HCT116 (cell line): Measurements from ENCODE around the gene BCAR1. TPM values are rescaled to one million over a fixed set of nuclear protein-coding genes. Genes with fewer than 3 reads are reported as not detected.
"Not testable (repeated sequence)": the region's sequence is repeated elsewhere in the genome, so short reads cannot be mapped to it uniquely, and the experiment has no call there.

Source experiments
- ATAC-seq: fragments of 200-7000 bp; cut with Tn5 transposase; 2 replicates; pipeline ENCODE4 v1.9.1; 2020; ENCODE audit warnings: mild to moderate bottlenecking, moderate library complexity
- BruUV-seq: library from RNA; stranded (reverse); fragments of 400-500 nt; replicated peaks from 2 replicates; lab custom pipeline; 2021; lab: Mats Ljungman, UMichigan
- CTCF ChIA-PET: fragments of 300-600 bp; sonication (Branson Sonifier 250); formaldehyde crosslinking; loops from one replicate; lab custom pipeline; 2021; ENCODE audit warnings: antibody characterized with exemption; lab: Charles Lee
- POLR2A ChIA-PET: fragments of 300-600, 350-600 bp; sonication (Branson Sonifier 250); formaldehyde crosslinking; loops from one replicate; lab custom pipeline; 2021; ENCODE audit warnings: antibody characterized with exemption; lab: Charles Lee
- RAD21 ChIA-PET, 2 experiments: fragments of 300-600 bp; sonication (Branson Sonifier 250); formaldehyde crosslinking; loops; one replicate each; lab custom pipeline; 2023; ENCODE audit warnings: low total read pairs in 2 of 2; ENCODE audit not compliant: uncharacterized antibody in 2 of 2, unreplicated experiment in 2 of 2, low non-redundant PET in 1 of 2; lab: Charles Lee
- DNase-seq: peaks from one replicate; pipeline ENCODE4 v3.0.0-alpha.2; 2010; ENCODE audit warnings: low read depth, low spot score
- H2AFZ ChIP-seq: fragments of 200-600 bp; shearing (Covaris generic), sonication (generic); 2 replicates; pipeline ENCODE4 v1.6.1; 2017; ENCODE audit warnings: low read depth, mixed run types, mixed read lengths, antibody characterized with exemption, low read length; ENCODE audit not compliant: poor library complexity, severe bottlenecking
- H3K27ac ChIP-seq: 2 replicates; pipeline ENCODE4 v1.5.1; 2012; ENCODE audit warnings: low read depth, low read length
- H3K27me3 ChIP-seq: fragments of 200-600 bp; sonication (generic); 2 replicates; pipeline ENCODE4 v1.6.1; 2016; ENCODE audit warnings: mixed run types, low read length, mixed read lengths; ENCODE audit not compliant: insufficient read depth
- H3K36me3 ChIP-seq, 2 experiments: fragments of 200-500 bp in 1 of 2; fragments of 200-600 bp in 1 of 2; sonication (Bioruptor generic) in 1 of 2; sonication (generic) in 1 of 2; 2 replicates each; pipeline versions ENCODE4 v1.5.1 to v1.6.1; 2014 to 2016; ENCODE audit warnings: low read length in 2 of 2, inconsistent platforms in 1 of 2, mixed read lengths in 1 of 2, mixed run types in 1 of 2; ENCODE audit not compliant: insufficient read depth in 2 of 2, control insufficient read depth in 1 of 2
- H3K4me1 ChIP-seq, 2 experiments: fragments of 200-600 bp in 1 of 2; sonication (generic) in 1 of 2; 2 replicates each; pipeline versions ENCODE4 v1.5.1 to v1.6.1; 2012 to 2017; ENCODE audit warnings: low read length in 2 of 2, inconsistent platforms in 1 of 2, mild to moderate bottlenecking in 1 of 2, mixed read lengths in 1 of 2, mixed run types in 1 of 2, moderate library complexity in 1 of 2; ENCODE audit not compliant: insufficient read depth in 2 of 2, control insufficient read depth in 1 of 2
- H3K4me2 ChIP-seq: fragments of 200-600 bp; sonication (generic); 2 replicates; pipeline ENCODE4 v1.6.1; 2017; ENCODE audit warnings: mixed run types, low read length, mixed read lengths
- H3K4me3 ChIP-seq, 2 experiments: fragments of 200-600 bp in 1 of 2; sonication (generic) in 1 of 2; replicated peaks in 1 of 2; 2 replicates each; pipeline ENCODE4 v1.5.1; 2011 to 2016; ENCODE audit warnings: low read length in 2 of 2, control low read depth in 1 of 2, low read depth in 1 of 2, mild to moderate bottlenecking in 1 of 2, mixed read lengths in 1 of 2, mixed run types in 1 of 2
- H3K79me2 ChIP-seq: fragments of 200-600 bp; sonication (generic); 2 replicates; pipeline ENCODE4 v1.6.1; 2017; ENCODE audit warnings: mild to moderate bottlenecking, mixed run types, low read length, moderate library complexity, mixed read lengths; ENCODE audit not compliant: insufficient read depth
- H3K9ac ChIP-seq: fragments of 200-600 bp; sonication (generic); 2 replicates; pipeline ENCODE4 v1.6.1; 2016; ENCODE audit warnings: low read length, mixed read lengths
- H3K9me2 ChIP-seq: fragments of 200-600 bp; sonication (generic), shearing (Covaris generic); 2 replicates; pipeline ENCODE4 v1.6.1; 2017; ENCODE audit warnings: mixed run types, mild to moderate bottlenecking, moderate library complexity; ENCODE audit not compliant: insufficient read depth
- H3K9me3 ChIP-seq, 2 experiments: fragments of 200-500 bp in 1 of 2; fragments of 200-600 bp in 1 of 2; sonication (Bioruptor generic) in 1 of 2; sonication (generic) in 1 of 2; 2 replicates each; pipeline ENCODE4 v1.6.1; 2014 to 2017; ENCODE audit warnings: low read length in 2 of 2, mixed read lengths in 2 of 2, inconsistent platforms in 1 of 2, low read depth in 1 of 2, mild to moderate bottlenecking in 1 of 2, mixed run types in 1 of 2, moderate library complexity in 1 of 2; ENCODE audit not compliant: control insufficient read depth in 1 of 2, insufficient read depth in 1 of 2
- H4K20me1 ChIP-seq: fragments of 200-600 bp; sonication (generic), shearing (Covaris generic); 2 replicates; pipeline ENCODE4 v1.6.1; 2017; ENCODE audit warnings: mixed run types, mild to moderate bottlenecking, moderate library complexity; ENCODE audit not compliant: insufficient read depth
- ELF1 ChIP-seq: IDR thresholded peaks from 2 replicates; pipeline ENCODE4 v1.6.1; 2012; ENCODE audit warnings: low read depth, borderline replicate concordance
- FOSL1 ChIP-seq: IDR thresholded peaks from 2 replicates; pipeline ENCODE4 v1.6.1; 2012; ENCODE audit warnings: low read depth
- POLR2A ChIP-seq: IDR thresholded peaks from 2 replicates; pipeline ENCODE4 v1.7.0; 2011; ENCODE audit warnings: borderline replicate concordance; ENCODE audit not compliant: insufficient read depth, insufficient read length; ENCODE audit errors: extremely low read depth
- POLR2AphosphoS5 ChIP-seq: IDR thresholded peaks from 2 replicates; pipeline ENCODE4 v1.6.1; 2011; ENCODE audit warnings: mild to moderate bottlenecking, low read depth, low read length, moderate library complexity
- RAD21 ChIP-seq: IDR thresholded peaks from 2 replicates; pipeline ENCODE4 v1.6.1; 2012; ENCODE audit warnings: low read depth, mild to moderate bottlenecking
- SIN3A ChIP-seq: IDR thresholded peaks from 2 replicates; pipeline ENCODE4 v1.6.1; 2012; ENCODE audit warnings: low read depth
- SP1 ChIP-seq: IDR thresholded peaks from 2 replicates; pipeline ENCODE4 v1.6.1; 2012; ENCODE audit warnings: low read depth
- SRF ChIP-seq: IDR thresholded peaks from 2 replicates; pipeline ENCODE4 v1.6.1; 2012; ENCODE audit warnings: low read depth
- TCF7L2 ChIP-seq: IDR thresholded peaks from 2 replicates; pipeline ENCODE4 v1.7.0; 2011; ENCODE audit warnings: borderline replicate concordance, inconsistent platforms; ENCODE audit not compliant: insufficient read depth, insufficient read length; ENCODE audit errors: extremely low read depth
- intact Hi-C: fragments of 100-400 bp; cut with micrococcal nuclease; formaldehyde crosslinking; loops from 2 replicates; pipeline ENCODE4 v1.10.0; 2022
- total RNA-seq: library from RNA; stranded (reverse); gene quantifications from one replicate; pipeline ENCODE4 v1.2.1, GENCODE V29; 2021; ENCODE audit not compliant: unreplicated experiment
- TF ChIP-seq, protein P1 (sequence below): IDR thresholded peaks from 2 replicates; pipeline ENCODE4 v1.6.1; 2012; ENCODE audit warnings: low read depth
- TF ChIP-seq, protein P2 (sequence below): IDR thresholded peaks from 2 replicates; pipeline ENCODE4 v1.6.1; 2012

Gene BCAR1
- total RNA-seq, 1 experiment from 2014 or later: 49.6 TPM

DNA sequence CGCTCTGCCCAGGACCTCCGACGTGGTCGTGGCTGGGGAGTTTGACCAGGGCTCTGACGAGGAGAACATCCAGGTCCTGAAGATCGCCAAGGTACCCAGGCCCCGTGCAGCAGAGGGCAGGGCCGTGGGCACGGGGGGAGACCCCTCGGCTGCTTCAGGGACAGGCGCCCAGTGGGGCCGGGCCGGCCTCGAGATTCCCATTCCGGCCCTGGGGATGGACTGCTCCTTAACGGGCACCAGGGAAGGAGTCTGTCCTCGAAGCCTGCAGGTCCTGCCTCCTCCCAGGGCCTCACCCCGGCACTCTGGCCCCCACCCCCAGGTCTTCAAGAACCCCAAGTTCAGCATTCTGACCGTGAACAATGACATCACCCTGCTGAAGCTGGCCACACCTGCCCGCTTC is 28.3 kb downstream of the BCAR1 start:
- H3K9me3 ChIP-seq, H3K36me3 ChIP-seq, H3K9ac ChIP-seq, H3K4me1 ChIP-seq, H2AFZ ChIP-seq, CTCF ChIA-PET, H3K27ac ChIP-seq, RAD21 ChIA-PET, H3K27me3 ChIP-seq, ATAC-seq, BruUV-seq, DNase-seq, H3K9me2 ChIP-seq, H3K4me3 ChIP-seq, POLR2A ChIA-PET, H3K79me2 ChIP-seq, H3K4me2 ChIP-seq, H4K20me1 ChIP-seq, intact Hi-C loops: not testable (repeated sequence)

DNA sequence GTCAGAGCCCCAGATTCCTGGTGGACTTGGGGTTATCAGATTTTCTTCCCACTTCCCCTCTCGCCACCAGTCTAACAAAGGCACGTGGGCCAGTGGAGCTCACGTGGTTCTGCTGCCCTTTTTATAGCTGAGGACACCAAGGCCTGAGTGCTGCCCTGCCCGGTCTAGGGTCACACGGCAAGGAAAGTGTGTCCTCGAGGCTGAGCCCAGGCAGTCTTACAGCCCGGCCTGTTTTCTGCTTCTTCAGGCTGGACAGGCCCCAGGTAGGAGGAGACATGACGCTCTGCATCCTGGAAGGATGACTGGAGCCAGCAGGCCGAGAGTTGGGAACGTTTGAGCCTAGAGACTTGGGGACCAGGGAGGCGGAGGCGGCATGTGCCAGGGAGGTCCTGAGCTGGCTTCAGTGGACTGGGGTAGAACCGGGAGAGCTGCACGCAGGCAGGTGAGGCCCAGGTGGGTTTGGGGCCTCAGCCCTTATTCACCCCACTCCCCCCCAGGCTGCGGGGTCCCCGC is 29.1 kb downstream of the BCAR1 start:
- TF ChIP-seq SRF: no peak
- TF ChIP-seq, protein P1, sequence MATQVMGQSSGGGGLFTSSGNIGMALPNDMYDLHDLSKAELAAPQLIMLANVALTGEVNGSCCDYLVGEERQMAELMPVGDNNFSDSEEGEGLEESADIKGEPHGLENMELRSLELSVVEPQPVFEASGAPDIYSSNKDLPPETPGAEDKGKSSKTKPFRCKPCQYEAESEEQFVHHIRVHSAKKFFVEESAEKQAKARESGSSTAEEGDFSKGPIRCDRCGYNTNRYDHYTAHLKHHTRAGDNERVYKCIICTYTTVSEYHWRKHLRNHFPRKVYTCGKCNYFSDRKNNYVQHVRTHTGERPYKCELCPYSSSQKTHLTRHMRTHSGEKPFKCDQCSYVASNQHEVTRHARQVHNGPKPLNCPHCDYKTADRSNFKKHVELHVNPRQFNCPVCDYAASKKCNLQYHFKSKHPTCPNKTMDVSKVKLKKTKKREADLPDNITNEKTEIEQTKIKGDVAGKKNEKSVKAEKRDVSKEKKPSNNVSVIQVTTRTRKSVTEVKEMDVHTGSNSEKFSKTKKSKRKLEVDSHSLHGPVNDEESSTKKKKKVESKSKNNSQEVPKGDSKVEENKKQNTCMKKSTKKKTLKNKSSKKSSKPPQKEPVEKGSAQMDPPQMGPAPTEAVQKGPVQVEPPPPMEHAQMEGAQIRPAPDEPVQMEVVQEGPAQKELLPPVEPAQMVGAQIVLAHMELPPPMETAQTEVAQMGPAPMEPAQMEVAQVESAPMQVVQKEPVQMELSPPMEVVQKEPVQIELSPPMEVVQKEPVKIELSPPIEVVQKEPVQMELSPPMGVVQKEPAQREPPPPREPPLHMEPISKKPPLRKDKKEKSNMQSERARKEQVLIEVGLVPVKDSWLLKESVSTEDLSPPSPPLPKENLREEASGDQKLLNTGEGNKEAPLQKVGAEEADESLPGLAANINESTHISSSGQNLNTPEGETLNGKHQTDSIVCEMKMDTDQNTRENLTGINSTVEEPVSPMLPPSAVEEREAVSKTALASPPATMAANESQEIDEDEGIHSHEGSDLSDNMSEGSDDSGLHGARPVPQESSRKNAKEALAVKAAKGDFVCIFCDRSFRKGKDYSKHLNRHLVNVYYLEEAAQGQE: no peak
- no peak for TF ChIP-seq POLR2A
- no peak for TF ChIP-seq FOSL1
- no peak for TF ChIP-seq POLR2AphosphoS5
- no peak for TF ChIP-seq SP1
- no peak for TF ChIP-seq RAD21
- TF ChIP-seq SIN3A: no peak
- no peak for TF ChIP-seq ELF1
- TF ChIP-seq, protein P2, sequence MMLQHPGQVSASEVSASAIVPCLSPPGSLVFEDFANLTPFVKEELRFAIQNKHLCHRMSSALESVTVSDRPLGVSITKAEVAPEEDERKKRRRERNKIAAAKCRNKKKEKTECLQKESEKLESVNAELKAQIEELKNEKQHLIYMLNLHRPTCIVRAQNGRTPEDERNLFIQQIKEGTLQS: no peak
- TF ChIP-seq TCF7L2: no peak
- H3K79me2 ChIP-seq: no peaks in the 10 kb centered on the region
- H3K9me2 ChIP-seq: no peaks in the 10 kb centered on the region
- BruUV-seq: no TSS peak
- intact Hi-C loops: no loop called here
- DNase-seq (no peak), ATAC-seq (no peak)
- no peak overlapping the region for H3K27ac ChIP-seq
- no peaks in the 10 kb centered on the region for H3K36me3 ChIP-seq
- no peaks in the 10 kb centered on the region for H3K9me3 ChIP-seq
- H3K4me3 ChIP-seq: no peak overlapping the region
- ChIA-PET CTCF (no interaction called here), RAD21 (no interaction called here), POLR2A (no interaction called here)
- H2AFZ ChIP-seq: no peak overlapping the region
- no peaks in the 10 kb centered on the region for H3K4me1 ChIP-seq
- no peaks in the 10 kb centered on the region for H4K20me1 ChIP-seq
- no peaks in the 10 kb centered on the region for H3K27me3 ChIP-seq
- H3K9ac ChIP-seq: no peak overlapping the region
- H3K4me2 ChIP-seq: no peak overlapping the region
